GM12874 (cell line): Measurements from ENCODE around the gene DDOST.

Experiments used
- TF ChIP-seq, protein P1 (sequence below): IDR thresholded peaks from 2 replicates; pipeline ENCODE4 v1.5.1; 2011; ENCODE audit warnings: low read depth, mild to moderate bottlenecking, control low read depth, low read length, moderate library complexity; ENCODE audit not compliant: insufficient read depth

Gene DDOST

DNA sequence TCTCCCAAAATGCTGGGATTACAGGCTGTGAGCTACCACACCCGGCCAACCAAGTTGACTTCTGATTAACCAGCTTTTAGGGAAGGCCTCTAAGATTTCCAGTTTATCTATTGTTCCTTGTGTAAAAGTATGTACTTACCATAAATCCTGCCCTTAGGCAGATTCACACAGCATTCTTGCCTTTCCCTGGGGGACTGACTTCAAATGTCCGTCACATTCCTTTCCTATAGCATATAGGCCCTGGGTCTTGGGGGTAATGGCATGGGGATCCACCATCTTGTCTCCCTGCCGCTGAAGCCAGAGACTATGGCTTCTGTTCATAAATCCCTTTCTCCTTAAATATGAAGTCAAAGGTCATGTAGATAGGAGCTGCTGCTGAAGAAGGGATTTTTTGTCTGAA lies 28.8 kb downstream of the DDOST start:
- TF ChIP-seq, protein P1, sequence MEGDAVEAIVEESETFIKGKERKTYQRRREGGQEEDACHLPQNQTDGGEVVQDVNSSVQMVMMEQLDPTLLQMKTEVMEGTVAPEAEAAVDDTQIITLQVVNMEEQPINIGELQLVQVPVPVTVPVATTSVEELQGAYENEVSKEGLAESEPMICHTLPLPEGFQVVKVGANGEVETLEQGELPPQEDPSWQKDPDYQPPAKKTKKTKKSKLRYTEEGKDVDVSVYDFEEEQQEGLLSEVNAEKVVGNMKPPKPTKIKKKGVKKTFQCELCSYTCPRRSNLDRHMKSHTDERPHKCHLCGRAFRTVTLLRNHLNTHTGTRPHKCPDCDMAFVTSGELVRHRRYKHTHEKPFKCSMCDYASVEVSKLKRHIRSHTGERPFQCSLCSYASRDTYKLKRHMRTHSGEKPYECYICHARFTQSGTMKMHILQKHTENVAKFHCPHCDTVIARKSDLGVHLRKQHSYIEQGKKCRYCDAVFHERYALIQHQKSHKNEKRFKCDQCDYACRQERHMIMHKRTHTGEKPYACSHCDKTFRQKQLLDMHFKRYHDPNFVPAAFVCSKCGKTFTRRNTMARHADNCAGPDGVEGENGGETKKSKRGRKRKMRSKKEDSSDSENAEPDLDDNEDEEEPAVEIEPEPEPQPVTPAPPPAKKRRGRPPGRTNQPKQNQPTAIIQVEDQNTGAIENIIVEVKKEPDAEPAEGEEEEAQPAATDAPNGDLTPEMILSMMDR = no peak

- TF ChIP-seq, protein P1 = no peak
Measured at GRCh38 chr1:20630729-20631128, 30.4 kb downstream of the DDOST start.

GRCh38 chr1:20626524-20626923 lies 34.6 kb downstream of the DDOST start:
- TF ChIP-seq, protein P1 = no peak

DNA sequence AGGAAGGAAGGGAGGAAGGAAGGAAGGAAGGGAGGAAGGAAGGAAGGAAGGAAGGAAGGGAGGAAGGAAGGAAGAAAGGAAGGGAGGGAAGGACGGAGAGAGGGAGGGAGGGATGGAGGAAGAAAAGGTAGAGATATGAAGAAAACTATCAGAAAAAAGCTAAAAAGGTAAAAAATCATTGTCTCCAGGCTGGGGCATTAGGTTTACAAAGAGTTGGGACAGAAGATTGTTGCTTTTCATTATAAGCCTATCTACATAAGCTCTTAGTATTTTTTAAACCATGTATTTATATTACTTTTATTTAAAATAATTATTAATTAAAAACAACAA lies 35.1 kb downstream of the DDOST start:
- TF ChIP-seq, protein P1 = no peak

DNA sequence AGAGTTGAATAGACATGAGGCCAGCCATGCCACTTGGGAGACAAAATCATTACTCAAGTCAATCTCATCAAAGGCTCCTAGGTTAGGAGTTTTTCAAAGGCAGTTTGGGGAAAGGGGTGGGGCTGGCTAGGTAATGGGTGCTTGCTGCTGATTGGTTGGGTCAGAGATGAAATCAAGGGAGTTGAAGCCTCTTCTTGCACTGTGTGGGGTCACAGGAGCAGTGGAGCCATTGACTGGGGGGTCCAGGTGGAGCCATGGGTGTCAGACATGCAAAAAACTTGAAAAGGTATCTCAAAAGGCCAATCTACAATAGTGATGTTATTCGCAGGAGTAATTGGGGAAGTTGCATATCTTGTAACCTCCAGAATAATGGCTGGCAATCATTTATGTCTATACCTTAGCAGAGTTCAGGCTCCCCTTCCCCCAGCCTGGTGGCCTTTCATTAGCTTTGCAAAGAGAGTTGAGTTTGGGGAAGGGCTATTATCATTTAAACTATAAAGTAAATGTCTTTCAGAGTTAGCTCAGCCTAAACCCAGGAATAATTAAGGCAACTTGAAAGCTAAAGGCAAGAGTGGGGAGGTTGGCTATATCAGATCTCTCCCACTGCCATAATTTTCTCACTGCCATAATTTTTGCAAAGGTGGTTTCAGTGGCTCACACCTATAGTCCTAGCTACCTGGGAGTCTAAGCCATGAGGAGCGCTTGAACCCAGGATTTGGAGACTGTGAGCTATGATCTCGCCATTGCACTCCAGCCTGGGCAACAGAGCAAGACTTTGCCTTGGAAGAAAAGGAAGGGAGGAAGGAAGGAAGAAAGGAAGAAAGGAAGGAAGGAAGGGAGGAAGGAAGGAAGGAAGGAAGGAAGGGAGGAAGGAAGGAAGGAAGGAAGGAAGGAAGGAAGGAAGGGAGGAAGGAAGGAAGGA lies 35.7 kb downstream of the DDOST start:
- TF ChIP-seq, protein P1 = no peak

- TF ChIP-seq, protein P1 = no peak
Measured at GRCh38 chr1:20624709-20625108, 36.5 kb downstream of the DDOST start.

DNA sequence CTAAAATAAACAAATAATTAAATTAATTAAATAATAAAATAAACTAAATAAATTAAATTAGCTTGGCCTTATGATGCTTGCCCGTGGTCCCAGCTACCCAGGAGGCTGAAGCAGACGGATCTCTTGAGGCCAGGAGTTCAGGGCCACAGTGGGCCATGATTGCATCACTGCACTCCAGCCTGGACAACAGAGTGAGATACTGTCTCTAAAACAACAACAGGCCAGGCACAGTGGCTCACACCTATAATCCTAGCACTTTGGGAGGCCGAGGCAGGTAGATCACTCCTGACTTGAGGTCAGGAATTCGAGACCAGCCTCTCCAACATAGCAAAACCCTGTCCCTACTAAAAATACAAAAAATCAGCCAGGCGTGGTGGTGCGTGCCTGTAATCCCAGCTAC lies 40.2 kb downstream of the DDOST start:
- TF ChIP-seq, protein P1 = no peak
